Retinal pigment epithelial cell (primary cell): ENCODE results near the gene MPDZ.
"Not testable (repeated sequence)": the region's sequence is repeated elsewhere in the genome, so short reads cannot be mapped to it uniquely, and the experiment has no call there.

Experiments
- DNase-seq: peaks from one replicate; pipeline ENCODE4 v3.0.0-alpha.2; 2010; ENCODE audit warnings: low read depth
- H3K4me3 ChIP-seq: 2 replicates; pipeline ENCODE4 v1.5.1; 2011; ENCODE audit warnings: mild to moderate bottlenecking, low read length, control low read depth, moderate library complexity
- CTCF ChIP-seq: conservative IDR thresholded peaks from 2 replicates; pipeline ENCODE4 v1.5.1; 2011; ENCODE audit warnings: low read depth, low read length, control low read depth, inconsistent platforms

MPDZ gene

GRCh38 chr9:13239660-13240059, 39.8 kb downstream of the MPDZ start:
- no peak for TF ChIP-seq CTCF
- no peak for DNase-seq
- no peak overlapping the region for H3K4me3 ChIP-seq

- H3K4me3 ChIP-seq, result no peak overlapping the region
- DNase-seq, result no peak
- TF ChIP-seq CTCF, result no peak
Observed at GRCh38 chr9:13239208-13239607, 40.3 kb downstream of the MPDZ start.

GRCh38 chr9:13234932-13235331, 44.6 kb downstream of the MPDZ start:
- TF ChIP-seq CTCF, result no peak
- no peak overlapping the region for H3K4me3 ChIP-seq
- no peak for DNase-seq

- no peak for TF ChIP-seq CTCF
- no peak for DNase-seq
- H3K4me3 ChIP-seq, result no peak overlapping the region
Observed at GRCh38 chr9:13228431-13228830, 51.1 kb downstream of the MPDZ start.

- no peak for TF ChIP-seq CTCF
- H3K4me3 ChIP-seq, result no peak overlapping the region
Observed at GRCh38 chr9:13224366-13224765, 55.1 kb downstream of the MPDZ start.

GRCh38 chr9:13222733-13223132, 56.8 kb downstream of the MPDZ start:
- DNase-seq, result not testable (repeated sequence)

More at GRCh38 chr9:13224366-13224765, 55.1 kb downstream of the MPDZ start:
- DNase-seq, result no peak

GRCh38 chr9:13221741-13222140, 57.8 kb downstream of the MPDZ start:
- no peak for TF ChIP-seq CTCF
- DNase-seq, result no peak
- no peak overlapping the region for H3K4me3 ChIP-seq

More at GRCh38 chr9:13222733-13223132, 56.8 kb downstream of the MPDZ start:
- not testable (repeated sequence) for H3K4me3 ChIP-seq

- DNase-seq, result no peak
- H3K4me3 ChIP-seq, result no peak overlapping the region
- no peak for TF ChIP-seq CTCF
Observed at GRCh38 chr9:13220837-13221236, 58.7 kb downstream of the MPDZ start.
